Heart right ventricle (tissue), 16 donors: ENCODE measurements around the gene ASCC1. TPM values are rescaled to one million over a fixed set of nuclear protein-coding genes. Genes with fewer than 3 reads are reported as not detected.

Experiments
- ATAC-seq, 8 donors: fragments of 200-7000 bp; cut with Tn5 transposase; one replicate each; pipeline ENCODE4 v1.9.1; 2020; ENCODE audit warnings: mild to moderate bottlenecking in 8 of 8, moderate library complexity in 8 of 8, moderate number of reproducible peaks in 1 of 8
- DNase-seq, 2 donors: peaks; one replicate each; pipeline ENCODE4 v3.0.0-alpha.2; 2020
- H3K27ac ChIP-seq, 10 donors: fragments of 200-600 bp; sonication (generic) in 2 of 10; one replicate each; pipeline versions ENCODE4 v1.5.0 to v1.8.0; 2020 to 2022; ENCODE audit warnings: mild to moderate bottlenecking in 3 of 10
- H3K27me3 ChIP-seq, 7 donors: fragments of 200-600 bp; one replicate each; pipeline ENCODE4 v1.8.0; 2021 to 2022; ENCODE audit warnings: mild to moderate bottlenecking in 2 of 7
- H3K36me3 ChIP-seq, 9 donors: fragments of 200-600 bp; sonication (generic) in 1 of 9; one replicate each; pipeline versions ENCODE4 v1.5.0 to v1.8.0; 2020 to 2022; ENCODE audit warnings: mild to moderate bottlenecking in 2 of 9
- H3K4me1 ChIP-seq, 9 donors: fragments of 200-600 bp; sonication (generic) in 1 of 9; one replicate each; pipeline versions ENCODE4 v1.5.0 to v1.8.0; 2020 to 2022; ENCODE audit warnings: mild to moderate bottlenecking in 4 of 9
- H3K4me3 ChIP-seq, 10 donors: fragments of 200-600 bp; sonication (generic) in 2 of 10; one replicate each; pipeline versions ENCODE4 v1.5.0 to v1.8.0; 2020 to 2022; ENCODE audit warnings: mild to moderate bottlenecking in 7 of 10, moderate library complexity in 2 of 10
- H3K9me3 ChIP-seq, 11 donors: fragments of 200-600 bp in 10 of 11; sonication (generic) in 2 of 11; one replicate each; pipeline versions ENCODE4 v1.5.0 to v1.8.0; 2013 to 2022; ENCODE audit warnings: mild to moderate bottlenecking in 2 of 11, control low read depth in 1 of 11, moderate library complexity in 1 of 11
- CTCF ChIP-seq, 9 donors: fragments of 200-600 bp; sonication (generic) in 2 of 9; IDR thresholded peaks; one replicate each; pipeline versions ENCODE4 v1.5.0 to v1.8.0; 2021 to 2022; ENCODE audit warnings: antibody characterized with exemption in 9 of 9, mild to moderate bottlenecking in 5 of 9, moderate library complexity in 1 of 9
- WGBS, 2 donors: extraction: QIAGEN DNeasy Blood & Tissue Kit; methylation state at CpG; one replicate each; pipeline ENCODE4 v1.1.7; 2013; ENCODE audit warnings: inconsistent platforms in 1 of 2; 5-methylcytosine and 5-hydroxymethylcytosine counted together
- intact Hi-C, 10 donors: fragments of 100-400 bp; cut with DNase I; formaldehyde crosslinking; loops; one replicate each; pipeline versions ENCODE4 v1.11.1 to v1.14.2; 2022
- polyA plus RNA-seq, 2 donors: library from polyadenylated mRNA; stranded (reverse); fragments of 200-250 nt; gene quantifications; one replicate each; pipeline ENCODE4 v1.2.3, GENCODE V29; 2013
- total RNA-seq, 10 donors: library from RNA; stranded (reverse); fragmentation: NEBNext Ultra II Directional in 3 of 10; extraction: Animal tissue kit (Norgen Biotek cat#: 25700) in 3 of 10; gene quantifications; one replicate each; pipeline versions ENCODE4 v1.2.1 to v1.2.4, GENCODE V29; 2021 to 2023
- donor health status: Arrhythmogenic right ventricular cardiomyopathy.
- donor health status: ischemic (EF 13 %, LVEDD 7.1; RV severe dilation, severe dysfunction).
- donor health status: healthy with polysubstance abuse.
- donor health status: DM: no; HTN: yes; CAD: no.
- donor health status: DM: no; HTN: no; CAD: no.
- donor health status: ischemic (EF 25% LVEDD 6.9; RV normal size, moderate dysfunction).
- donor health status: ischemic (EF 25% LVEDD 5.7; RV mildly dilated, moderate dysfunction).
- donor health status: healthy.
- donor health status: DM: yes; HTN: yes; CAD: no.
- donor health status: Ischemic cardiomyopathy.
- donor health status: ischemic (EF 35%, LVEDD 5.7; RV mildly dilated, moderate dysfunction).
- donor health status: nonischemic (EF 11% LVEDD 7.7; RV severe dilation, severe dysfunction).
- donor health status: DM: yes; HTN: yes; CAD: no.
- donor health status: PGD.
- donor health status: ischemic (EF 29% LVEDD 5.4; RV normal size, mild dysfunction).
- donor health status: nonischemic (EF 23%, LVEDD 6.1; RV moderate dilation, normal function).

Gene ASCC1
- total and polyA plus RNA-seq, 12 donors = 8.4 to 40.5 (median 33.0) TPM

- no peak for DNase-seq
- no peak for ATAC-seq
- intact Hi-C loops = no loop called here
- peaks cover 0 to 7% (median 0%) of the 10 kb centered on the region in 11 donors for H3K9me3 ChIP-seq
- H3K27ac ChIP-seq = no peak overlapping the region
- H3K36me3 ChIP-seq = peaks cover 0 to 5% (median 0%) of the 10 kb centered on the region in 9 donors
- peaks cover 0 to 30% (median 19%) of the 10 kb centered on the region in 9 donors for H3K4me1 ChIP-seq
- no peak for TF ChIP-seq CTCF (IDR thresholded peaks at IDR 0.05)
- no peaks in the 10 kb centered on the region for H3K27me3 ChIP-seq
- no peak overlapping the region for H3K4me3 ChIP-seq
- WGBS, 2 donors = 93 to 97% methylated on average over 5 of the region's 5 CpGs
Observed at GRCh38 chr10:72072639-72073038, 143.4 kb downstream of the ASCC1 start.

- peaks cover 0 to 5% (median 0%) of the 10 kb centered on the region in 9 donors for H3K36me3 ChIP-seq
- H3K4me1 ChIP-seq = peaks cover 0 to 36% (median 25%) of the 10 kb centered on the region in 9 donors
- H3K4me3 ChIP-seq = no peak overlapping the region
- intact Hi-C loops = no loop called here
- H3K9me3 ChIP-seq = peaks cover 0 to 7% (median 0%) of the 10 kb centered on the region in 11 donors
- no peak overlapping the region for H3K27ac ChIP-seq
- H3K27me3 ChIP-seq = no peaks in the 10 kb centered on the region
- WGBS, 2 donors = 94 to 95% methylated on average over 5 of the region's 5 CpGs
- ATAC-seq (no peak), DNase-seq (no peak)
- TF ChIP-seq CTCF (IDR thresholded peaks at IDR 0.05) = no peak
Observed at GRCh38 chr10:72072046-72072445, 144.0 kb downstream of the ASCC1 start.

- Histone ChIP-seq H3K4me1 (peaks cover 0 to 53% (median 30%) of the 10 kb centered on the region in 9 donors), H3K36me3 (peaks cover 0 to 9% (median 0%) of the 10 kb centered on the region in 9 donors), H3K27ac (no peak overlapping the region), H3K4me3 (no peak overlapping the region), H3K27me3 (no peaks in the 10 kb centered on the region), H3K9me3 (peaks cover 0 to 7% (median 0%) of the 10 kb centered on the region in 11 donors)
- intact Hi-C loops = loop anchor here in 2 of 10 donors (10.0 kb wide), 2 partner anchors 145 to 155 kb away; partner anchors contain the start of genes ANAPC16 (in 1 of the 2) and ASCC1 (in 1 of the 2)
- ATAC-seq (no peak), DNase-seq (no peak)
- peak in 4 of 9 donors; percentile 11 to 24 (median 14) for TF ChIP-seq CTCF (IDR thresholded peaks at IDR 0.05)
- WGBS, 2 donors = 79 to 85% methylated on average over 7 of the region's 7 CpGs
Observed at GRCh38 chr10:72069751-72070526, 146.1 kb downstream of the ASCC1 start.

- H3K9me3 ChIP-seq = peaks cover 0 to 7% (median 0%) of the 10 kb centered on the region in 11 donors
- H3K27me3 ChIP-seq = no peaks in the 10 kb centered on the region
- intact Hi-C loops = loop anchor here in 2 of 10 donors (10.0 kb wide), 2 partner anchors 146 to 156 kb away; partner anchors contain the start of genes ANAPC16 (in 1 of the 2) and ASCC1 (in 1 of the 2)
- H3K4me3 ChIP-seq = no peak overlapping the region
- H3K36me3 ChIP-seq = peaks cover 0 to 9% (median 0%) of the 10 kb centered on the region in 9 donors
- ATAC-seq = peak in 6 of 8 donors; percentile 3 to 36 (median 26)
- H3K4me1 ChIP-seq = peaks cover 0 to 51% (median 30%) of the 10 kb centered on the region in 9 donors
- no peak for TF ChIP-seq CTCF (IDR thresholded peaks at IDR 0.05)
- 43 to 55% methylated on average over 12 of the region's 12 CpGs for WGBS, 2 donors
- H3K27ac ChIP-seq = peak overlapping the region in 4 of 10 donors; percentile 8 to 39 (median 18)
- DNase-seq = peak in 1 of 2 donors; percentile 62
Observed at GRCh38 chr10:72068901-72069446, 147.1 kb downstream of the ASCC1 start.
